ENCODE data around the gene TTI1. TPM values are rescaled to one million over a fixed set of nuclear protein-coding genes. Genes with fewer than 3 reads are reported as not detected.

Gene TTI1
- total RNA-seq, 1 experiment from 2014 or later: 37.4 TPM

- Histone ChIP-seq H3K56ac (ENCODE audit: insufficient read length, low read depth, low read length) (no peak overlapping the region), H3T11ph (ENCODE audit: low read length) (no peak overlapping the region), H4K5ac (ENCODE audit: insufficient read length, low read depth, low read length) (no peak overlapping the region), H3K9ac (ENCODE audit: extremely low read depth, insufficient read length, low read length) (no peak overlapping the region), H3K14ac (ENCODE audit: insufficient read depth, low read length) (no peak overlapping the region), H2BK120ac (ENCODE audit: low read depth, low read length, poor library complexity, severe bottlenecking) (no peak overlapping the region), H3K4me1 (ENCODE audit: insufficient read depth, low read length) (peaks cover 4% of the 10 kb centered on the region; the same call in 1 of the 2 replicates), H3K9me3 (ENCODE audit: control insufficient read depth, low read depth, low read length) (no peaks in the 10 kb centered on the region), H2AFZ (ENCODE audit: low read length) (no peak overlapping the region), H3K79me1 (ENCODE audit: insufficient read depth, low read depth, low read length, poor library complexity, severe bottlenecking) (no peaks in the 10 kb centered on the region), H2BK15ac (ENCODE audit: low read depth, low read length) (no peak overlapping the region), H2AK5ac (ENCODE audit: insufficient read length, low read length) (no peak overlapping the region), H3K4ac (ENCODE audit: low read depth, low read length) (no peak overlapping the region), H4K8ac (replicated peaks; ENCODE audit: insufficient read length, low read depth, low read length) (no peak overlapping the region), H4K91ac (ENCODE audit: insufficient read length, low read depth, low read length) (no peak overlapping the region), H2BK5ac (ENCODE audit: insufficient read length, low read length) (no peak overlapping the region), H3K23me2 (ENCODE audit: insufficient read length, low read depth, low read length, poor library complexity, severe bottlenecking) (no peaks in the 10 kb centered on the region), H2BK12ac (ENCODE audit: insufficient read length, low read depth, low read length) (no peak overlapping the region), H3K4me2 (ENCODE audit: insufficient read depth, insufficient read length, low read length) (no peak overlapping the region), H3K79me2 (ENCODE audit: insufficient read depth, low read length) (peaks cover 5% of the 10 kb centered on the region; the same call in 1 of the 2 replicates), H4K20me1 (ENCODE audit: control insufficient read depth, insufficient read depth, insufficient read length) (no peaks in the 10 kb centered on the region), H2BK20ac (ENCODE audit: low read depth, low read length, poor library complexity, severe bottlenecking) (no peak overlapping the region), H3K27ac (ENCODE audit: insufficient read length, low read depth, low read length) (no peak overlapping the region), H3K18ac (ENCODE audit: insufficient read length, low read depth, low read length) (no peak overlapping the region), H3K23ac (ENCODE audit: insufficient read length, low read depth, low read length) (no peak overlapping the region), H3K27me3 (ENCODE audit: insufficient read depth, low read length) (no peaks in the 10 kb centered on the region)
- TF ChIP-seq CTCF (conservative IDR thresholded peaks at IDR 0.05): no peak
- Mint-ChIP-seq H3K9me3 (no peaks in the 10 kb centered on the region), H3K27me3 (ENCODE audit: low read depth) (no peaks in the 10 kb centered on the region), H3K36me3 (ENCODE audit: insufficient read depth in 1 of 3, low read depth in 3 of 3) (peaks cover 12 to 55% (median 47%) of the 10 kb centered on the region in 3 experiments; a peak in 6 of 7 replicates), H3K27ac (peak overlapping the region; percentile 11 to 66 (median 20); a peak in 3 of 7 replicates), H3K4me3 (no peak overlapping the region), H3K4me1 (peaks cover 12 to 16% of the 10 kb centered on the region in 2 experiments)
- no peak for DNase-seq
- no CpG with 5 or more reads among the region's 10 CpGs for WGBS (ENCODE audit: extremely low coverage, insufficient read length, low lambda C conversion rate)
These were observed 10.4 kb upstream of the TTI1 start for GRCh38 chr20:38043512-38044300.

All from H9 (cell line).